K562 (cell line): ENCODE data around the gene UNC5C. TPM values are rescaled to one million over a fixed set of nuclear protein-coding genes. Genes with fewer than 3 reads are reported as not detected.
A peak's percentile ranks its signal among the peaks of the same experiment; 100 is the strongest.

ENCODE experiments used
- ATAC-seq: fragments of 200-7000 bp; cut with Tn5 transposase; 3 replicates; pipeline ENCODE4 v1.9.1; 2020; ENCODE audit warnings: moderate library complexity
- BruUV-seq: library from RNA; stranded (reverse); fragments of 400-500 nt; replicated peaks from 2 replicates; lab custom pipeline; 2021; lab: Mats Ljungman, UMichigan
- CTCF ChIA-PET: fragments of 300-600 bp; formaldehyde crosslinking; extraction: SDS; loops from one replicate; lab custom pipeline; 2021; ENCODE audit warnings: low intra/inter-chr PET ratio; lab: Yijun Ruan, JAX
- POLR2A ChIA-PET: fragments of 300-600, 350-650 bp; sonication (Branson Sonifier 250); formaldehyde crosslinking; extraction: SDS; loops from one replicate; lab custom pipeline; 2021; ENCODE audit warnings: antibody characterized with exemption, inconsistent platforms; lab: Yijun Ruan, JAX
- DNase-seq, 4 experiments: peaks; one replicate each; pipeline versions ENCODE4 v3.0.0 to v3.0.0-alpha.2; 2011 to 2018; ENCODE audit warnings: low spot score in 3 of 4, mixed read lengths in 3 of 4; ENCODE audit errors: extremely low read depth in 1 of 4
- FAIRE-seq: peaks from 2 replicates; lab custom pipeline; 2011; peaks lifted over from hg19 to GRCh38; lab: Jason Lieb, UNC
- H2AFZ ChIP-seq: 2 replicates; pipeline ENCODE4 v1.6.0; 2011; ENCODE audit warnings: low read depth, low read length, control low read depth, inconsistent platforms
- H3K27ac ChIP-seq: fragments of 200-600 bp; 3 replicates; pipeline ENCODE4 v1.8.0; 2011; ENCODE audit warnings: low read depth, mild to moderate bottlenecking, control low read depth, inconsistent platforms, low read length, moderate library complexity, mixed read lengths; ENCODE audit errors: extremely low read depth
- H3K27me3 ChIP-seq, 2 experiments: fragments of 300-600 bp in 1 of 2; 2 replicates in 1 of 2; 3 replicates in 1 of 2; pipeline versions ENCODE4 v1.6.0 to v1.8.0; 2011; ENCODE audit warnings: inconsistent platforms in 2 of 2, low read length in 2 of 2, mild to moderate bottlenecking in 1 of 2, mixed read lengths in 1 of 2, moderate library complexity in 1 of 2; ENCODE audit not compliant: control insufficient read depth in 2 of 2, insufficient read depth in 2 of 2
- H3K36me3 ChIP-seq: fragments of 300-600 bp; 3 replicates; pipeline ENCODE4 v1.8.0; 2011; ENCODE audit warnings: mild to moderate bottlenecking, low read length, inconsistent platforms; ENCODE audit not compliant: control insufficient read depth, insufficient read depth
- H3K4me1 ChIP-seq, 2 experiments: fragments of 200-600 bp in 1 of 2; replicated peaks in 1 of 2; 2 replicates in 1 of 2; 3 replicates in 1 of 2; pipeline versions ENCODE4 v1.5.1 to v1.8.0; 2011; ENCODE audit warnings: inconsistent platforms in 2 of 2, low read length in 2 of 2, mild to moderate bottlenecking in 1 of 2, mixed read lengths in 1 of 2, moderate library complexity in 1 of 2; ENCODE audit not compliant: control insufficient read depth in 2 of 2, insufficient read depth in 2 of 2
- H3K4me2 ChIP-seq: 2 replicates; pipeline ENCODE4 v1.6.1; 2011; ENCODE audit warnings: low read length, control low read depth, inconsistent platforms, mixed read lengths; ENCODE audit not compliant: insufficient read depth
- H3K4me3 ChIP-seq: fragments of 200-600 bp; sonication (generic), shearing (Covaris generic); 2 replicates; pipeline ENCODE4 v1.5.1; 2016; ENCODE audit warnings: control low read depth, inconsistent platforms
- H3K79me2 ChIP-seq: fragments of 200-600 bp; 3 replicates; pipeline ENCODE4 v1.8.0; 2011; ENCODE audit warnings: low read length, inconsistent platforms; ENCODE audit not compliant: control insufficient read depth, insufficient read depth
- H3K9ac ChIP-seq, 2 experiments: 2 replicates each; pipeline versions ENCODE4 v1.6.0 to v1.6.1; 2011; ENCODE audit warnings: low read depth in 2 of 2, low read length in 2 of 2, control low read depth in 1 of 2, inconsistent platforms in 1 of 2, mild to moderate bottlenecking in 1 of 2, mixed read lengths in 1 of 2; ENCODE audit not compliant: insufficient read depth in 1 of 2
- H3K9me1 ChIP-seq: one replicate; pipeline ENCODE4 v1.6.0; 2011; ENCODE audit warnings: inconsistent platforms, mild to moderate bottlenecking, low read length, moderate library complexity; ENCODE audit not compliant: control insufficient read depth, insufficient read depth
- H3K9me3 ChIP-seq: replicated peaks from 2 replicates; pipeline ENCODE4 v1.5.1; 2011; ENCODE audit warnings: low read depth, low read length, inconsistent platforms; ENCODE audit not compliant: control insufficient read depth, insufficient read depth
- H4K20me1 ChIP-seq: replicated peaks from 2 replicates; pipeline ENCODE4 v1.6.1; 2011; ENCODE audit warnings: low read length, inconsistent platforms, mixed read lengths; ENCODE audit not compliant: control insufficient read depth, insufficient read depth
- BRF1 ChIP-seq: IDR thresholded peaks from 3 replicates; pipeline ENCODE4 v1.6.1; 2011; ENCODE audit warnings: borderline replicate concordance, mild to moderate bottlenecking; ENCODE audit not compliant: insufficient read length; ENCODE audit errors: extremely low read depth
- CHD4 ChIP-seq: fragments of 200-600 bp; sonication (generic); IDR thresholded peaks from 3 replicates; pipeline ENCODE4 v1.6.1; 2012; ENCODE audit warnings: low read depth, mild to moderate bottlenecking, mixed read lengths, low read length, inconsistent platforms; ENCODE audit not compliant: insufficient read depth, insufficient replicate concordance, poor library complexity, severe bottlenecking
- COPS2 ChIP-seq: fragments of 450-650 bp; conservative IDR thresholded peaks from 2 replicates; pipeline ENCODE4 v1.6.1; 2016; ENCODE audit warnings: mild to moderate bottlenecking, moderate library complexity
- EZH2 ChIP-seq: IDR thresholded peaks from 2 replicates; pipeline ENCODE4 v1.6.1; 2012; ENCODE audit warnings: low read depth, mild to moderate bottlenecking, inconsistent platforms, low read length, borderline replicate concordance
- HMG20A ChIP-seq: fragments of 450-650 bp; formaldehyde crosslinking; conservative IDR thresholded peaks from 2 replicates; pipeline ENCODE4 v1.4.0; 2020; ENCODE audit warnings: mild to moderate bottlenecking, mixed read lengths
- HNRNPH1 ChIP-seq: fragments of 200-400 bp; formaldehyde crosslinking; optimal IDR thresholded peaks from 2 replicates; pipeline ENCODE3; 2017; ENCODE audit warnings: low read depth, mild to moderate bottlenecking, low read length, moderate library complexity
- MTA2 ChIP-seq: fragments of 450-650 bp; IDR thresholded peaks from 2 replicates; pipeline ENCODE4 v1.6.1; 2016; ENCODE audit warnings: low read depth
- MTA3 ChIP-seq: fragments of 450-650 bp; formaldehyde crosslinking; IDR thresholded peaks from 2 replicates; pipeline ENCODE4 v1.6.1; 2017; ENCODE audit warnings: mild to moderate bottlenecking, borderline replicate concordance
- MTF1 ChIP-seq: fragments of 250-450 bp; sonication (Bioruptor Pico); IDR thresholded peaks from 2 replicates; pipeline ENCODE4 v1.9.0; 2021; ENCODE audit warnings: moderate library complexity, mild to moderate bottlenecking, inconsistent platforms, borderline replicate concordance
- RBM34 ChIP-seq: fragments of 200-400 bp; formaldehyde crosslinking; IDR thresholded peaks from 2 replicates; pipeline ENCODE4 v1.6.1; 2018; ENCODE audit warnings: low read length, borderline replicate concordance; ENCODE audit not compliant: insufficient read depth
- TCF3 ChIP-seq: sonication (generic); formaldehyde crosslinking; IDR thresholded peaks from 2 replicates; pipeline ENCODE4 v1.4.0; 2020; ENCODE audit warnings: mild to moderate bottlenecking, missing genetic modification reagents
- THRAP3 ChIP-seq: fragments of 450-650 bp; IDR thresholded peaks from 2 replicates; pipeline ENCODE4 v1.6.1; 2016; ENCODE audit warnings: mild to moderate bottlenecking, inconsistent platforms, borderline replicate concordance
- TRIM28 ChIP-seq: fragments of 450-650 bp; IDR thresholded peaks from 2 replicates; pipeline ENCODE4 v1.6.1; 2017
- ZBTB2 ChIP-seq: fragments of 450-650 bp; IDR thresholded peaks from 2 replicates; pipeline ENCODE4 v1.6.1; 2016; ENCODE audit warnings: antibody characterized with exemption
- ZFX ChIP-seq: sonication (generic); formaldehyde crosslinking; IDR thresholded peaks from 2 replicates; pipeline ENCODE4 v1.8.0; 2022; ENCODE audit warnings: mild to moderate bottlenecking, missing genetic modification reagents, moderate library complexity
- ZNF57 ChIP-seq: fragments of 450-650 bp; formaldehyde crosslinking; IDR thresholded peaks from 2 replicates; pipeline ENCODE4 v1.4.0; 2020; ENCODE audit warnings: mild to moderate bottlenecking, moderate library complexity
- WGBS: fragments of 100-300 bp; shearing (Covaris generic); methylation state at CpG from one replicate; pipeline ENCODE4 v1.1.6; 2016; ENCODE audit warnings: low coverage, mixed read lengths; ENCODE audit not compliant: insufficient coverage; ENCODE audit errors: missing lambda C conversion rate; 5-methylcytosine and 5-hydroxymethylcytosine counted together
- in situ Hi-C: fragments of 300-500 bp; cut with MboI; formaldehyde crosslinking; loops from 4 replicates; pipeline ENCODE4 v1.15.0; 2018; ENCODE audit warnings: inconsistent platforms, mixed read lengths
- intact Hi-C: fragments of 100-400 bp; cut with micrococcal nuclease; formaldehyde crosslinking; loops from 2 replicates; pipeline ENCODE4 v1.14.2; 2022
- polyA plus RNA-seq, 8 experiments: library from polyadenylated mRNA; depleted of rRNA in 4 of 8; stranded (reverse) in 5 of 8; unstranded in 3 of 8; fragments of >200 nt; fragmentation: Nextera tagmentation in 2 of 8; fragmentation: Illumina TruSeq in 1 of 8; extraction: Ambion mirVana in 2 of 8; extraction: Trizol in 1 of 8; gene quantifications; 2 replicates each; pipeline versions ENCODE4 v1.2.1 to v1.2.3, GENCODE V29; 2011 to 2014; ENCODE audit warnings: inconsistent platforms in 1 of 8, missing spikeins in 1 of 8
- total RNA-seq, 7 experiments: library from RNA; depleted of rRNA in 6 of 7; stranded (reverse); fragments of >200 nt in 6 of 7; fragmentation: Illumina TruSeq in 2 of 7; extraction: Trizol in 2 of 7; gene quantifications; 2 replicates each; pipeline versions ENCODE4 v1.2.1 to v1.2.3, GENCODE V29; 2011 to 2021; ENCODE audit warnings: low replicate concordance in 1 of 7

UNC5C gene
- total and polyA plus RNA-seq, 9 of the 15 experiments (the other 6 are each of a cell fraction or from before 2014, with no cell fraction given): under 0.01 to 0.10 (median 0.03) TPM; not detected in 1

GRCh38 chr4:95216636-95217035 lies 332.1 kb downstream of the UNC5C start:
- peak overlapping the region; percentile 38; the same call in 1 of the 2 replicates for H2AFZ ChIP-seq
- H3K36me3 ChIP-seq: no peaks in the 10 kb centered on the region
- DNase-seq (no peak), ATAC-seq (no peak), FAIRE-seq (no peak)
- no peaks in the 10 kb centered on the region; a peak in 2 of 5 replicates for H3K27me3 ChIP-seq
- TF ChIP-seq TCF3 (CRISPR knock-in tag) (no peak), ZNF57 (CRISPR knock-in tag) (no peak), CHD4 (no peak), HMG20A (CRISPR knock-in tag) (no peak), TRIM28 (no peak), COPS2 (no peak), ZFX (CRISPR knock-in tag) (no peak), MTA3 (no peak), ZBTB2 (no peak), EZH2 (no peak), MTA2 (no peak), THRAP3 (no peak), HNRNPH1 (no peak), RBM34 (no peak), MTF1 (no peak), BRF1 (no peak)
- no peaks in the 10 kb centered on the region for H4K20me1 ChIP-seq
- peaks cover 0 to 12% of the 10 kb centered on the region in 2 experiments; a peak in 2 of 5 replicates for H3K4me1 ChIP-seq
- WGBS: 15% methylated on average over 3 of the region's 3 CpGs
- in situ Hi-C loops: no loop called here
- intact Hi-C loops: loop anchor here (5.0 kb wide), 1 partner anchor 41 kb away; no protein-coding TSS in a partner anchor
- no peak overlapping the region for H3K9ac ChIP-seq
- H3K79me2 ChIP-seq: no peaks in the 10 kb centered on the region
- ChIA-PET POLR2A (interaction anchor here (0.7 kb wide), 1 partner anchor 916 kb away, joined by 3 read pairs; no protein-coding TSS in a partner anchor), CTCF (no interaction called here)
- H3K9me1 ChIP-seq: no peaks in the 10 kb centered on the region
- BruUV-seq: no TSS peak
- H3K9me3 ChIP-seq: no peaks in the 10 kb centered on the region
- no peak overlapping the region for H3K27ac ChIP-seq
- no peak overlapping the region for H3K4me3 ChIP-seq
- no peak overlapping the region for H3K4me2 ChIP-seq
